ENCODE data around the gene ZBTB40.

DNA sequence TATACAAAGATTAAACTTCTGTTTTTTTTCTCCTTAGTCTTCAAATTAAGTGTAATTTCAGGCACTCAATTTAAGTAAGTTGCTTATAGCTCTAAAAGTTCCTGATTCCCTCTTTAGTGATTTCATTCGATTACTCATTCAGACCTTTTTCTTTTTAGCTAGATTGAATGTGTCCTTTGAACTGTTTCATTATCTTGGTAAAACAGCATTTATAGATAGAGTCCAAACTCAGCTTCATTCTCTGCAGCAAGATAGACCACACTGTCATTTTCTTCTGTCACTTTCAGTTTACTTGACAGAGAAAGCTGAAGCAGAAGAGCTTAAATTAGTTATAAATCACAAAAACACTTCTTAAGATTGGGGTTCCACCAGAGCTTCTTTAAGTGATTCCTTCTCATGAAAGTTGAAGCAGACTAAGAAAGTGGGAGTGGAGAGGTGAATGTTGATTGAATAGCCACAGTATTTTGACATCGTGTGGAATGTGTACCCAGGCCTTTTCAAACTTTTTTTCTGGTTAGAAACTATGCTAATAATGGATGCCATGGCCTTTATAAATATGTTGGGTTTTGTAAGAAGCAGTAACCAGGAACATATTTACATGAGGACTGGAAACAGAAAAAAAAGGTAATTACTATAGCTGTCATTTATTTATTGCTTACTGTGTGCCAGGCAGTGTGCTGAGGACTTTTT is 52.2 kb downstream of the ZBTB40 start:
- TF ChIP-seq, protein P1, sequence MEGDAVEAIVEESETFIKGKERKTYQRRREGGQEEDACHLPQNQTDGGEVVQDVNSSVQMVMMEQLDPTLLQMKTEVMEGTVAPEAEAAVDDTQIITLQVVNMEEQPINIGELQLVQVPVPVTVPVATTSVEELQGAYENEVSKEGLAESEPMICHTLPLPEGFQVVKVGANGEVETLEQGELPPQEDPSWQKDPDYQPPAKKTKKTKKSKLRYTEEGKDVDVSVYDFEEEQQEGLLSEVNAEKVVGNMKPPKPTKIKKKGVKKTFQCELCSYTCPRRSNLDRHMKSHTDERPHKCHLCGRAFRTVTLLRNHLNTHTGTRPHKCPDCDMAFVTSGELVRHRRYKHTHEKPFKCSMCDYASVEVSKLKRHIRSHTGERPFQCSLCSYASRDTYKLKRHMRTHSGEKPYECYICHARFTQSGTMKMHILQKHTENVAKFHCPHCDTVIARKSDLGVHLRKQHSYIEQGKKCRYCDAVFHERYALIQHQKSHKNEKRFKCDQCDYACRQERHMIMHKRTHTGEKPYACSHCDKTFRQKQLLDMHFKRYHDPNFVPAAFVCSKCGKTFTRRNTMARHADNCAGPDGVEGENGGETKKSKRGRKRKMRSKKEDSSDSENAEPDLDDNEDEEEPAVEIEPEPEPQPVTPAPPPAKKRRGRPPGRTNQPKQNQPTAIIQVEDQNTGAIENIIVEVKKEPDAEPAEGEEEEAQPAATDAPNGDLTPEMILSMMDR (IDR thresholded peaks at IDR 0.05 in 2 of 3, conservative IDR thresholded peaks at IDR 0.05 in 1 of 3; ENCODE audit: borderline replicate concordance in 1 of 3, insufficient read depth in 1 of 3, low read depth in 2 of 3, low read length in 2 of 3): no peak
- TF ChIP-seq ZNF274 (IDR thresholded peaks at IDR 0.05; ENCODE audit: low read depth, low read length) (no peak), EZH2 (IDR thresholded peaks at IDR 0.05) (no peak), CEBPB (IDR thresholded peaks at IDR 0.05; ENCODE audit: low read depth) (no peak), EZH2phosphoT487 (IDR thresholded peaks at IDR 0.05; ENCODE audit: borderline replicate concordance) (no peak), POLR2AphosphoS5 (IDR thresholded peaks at IDR 0.05; ENCODE audit: low read depth, low read length) (no peak), SIN3A (IDR thresholded peaks at IDR 0.05; ENCODE audit: low read depth) (no peak), POLR2A (IDR thresholded peaks at IDR 0.05; ENCODE audit: borderline replicate concordance, extremely low read depth, insufficient read depth, insufficient read length) (no peak)
- TF ChIP-seq, protein P2, sequence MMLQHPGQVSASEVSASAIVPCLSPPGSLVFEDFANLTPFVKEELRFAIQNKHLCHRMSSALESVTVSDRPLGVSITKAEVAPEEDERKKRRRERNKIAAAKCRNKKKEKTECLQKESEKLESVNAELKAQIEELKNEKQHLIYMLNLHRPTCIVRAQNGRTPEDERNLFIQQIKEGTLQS (IDR thresholded peaks at IDR 0.05): no peak
- TF ChIP-seq, protein P3, sequence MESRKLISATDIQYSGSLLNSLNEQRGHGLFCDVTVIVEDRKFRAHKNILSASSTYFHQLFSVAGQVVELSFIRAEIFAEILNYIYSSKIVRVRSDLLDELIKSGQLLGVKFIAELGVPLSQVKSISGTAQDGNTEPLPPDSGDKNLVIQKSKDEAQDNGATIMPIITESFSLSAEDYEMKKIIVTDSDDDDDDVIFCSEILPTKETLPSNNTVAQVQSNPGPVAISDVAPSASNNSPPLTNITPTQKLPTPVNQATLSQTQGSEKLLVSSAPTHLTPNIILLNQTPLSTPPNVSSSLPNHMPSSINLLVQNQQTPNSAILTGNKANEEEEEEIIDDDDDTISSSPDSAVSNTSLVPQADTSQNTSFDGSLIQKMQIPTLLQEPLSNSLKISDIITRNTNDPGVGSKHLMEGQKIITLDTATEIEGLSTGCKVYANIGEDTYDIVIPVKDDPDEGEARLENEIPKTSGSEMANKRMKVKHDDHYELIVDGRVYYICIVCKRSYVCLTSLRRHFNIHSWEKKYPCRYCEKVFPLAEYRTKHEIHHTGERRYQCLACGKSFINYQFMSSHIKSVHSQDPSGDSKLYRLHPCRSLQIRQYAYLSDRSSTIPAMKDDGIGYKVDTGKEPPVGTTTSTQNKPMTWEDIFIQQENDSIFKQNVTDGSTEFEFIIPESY (IDR thresholded peaks at IDR 0.05; ENCODE audit: extremely low read depth, insufficient replicate concordance, low read length): no peak
- TF ChIP-seq, protein P4, sequence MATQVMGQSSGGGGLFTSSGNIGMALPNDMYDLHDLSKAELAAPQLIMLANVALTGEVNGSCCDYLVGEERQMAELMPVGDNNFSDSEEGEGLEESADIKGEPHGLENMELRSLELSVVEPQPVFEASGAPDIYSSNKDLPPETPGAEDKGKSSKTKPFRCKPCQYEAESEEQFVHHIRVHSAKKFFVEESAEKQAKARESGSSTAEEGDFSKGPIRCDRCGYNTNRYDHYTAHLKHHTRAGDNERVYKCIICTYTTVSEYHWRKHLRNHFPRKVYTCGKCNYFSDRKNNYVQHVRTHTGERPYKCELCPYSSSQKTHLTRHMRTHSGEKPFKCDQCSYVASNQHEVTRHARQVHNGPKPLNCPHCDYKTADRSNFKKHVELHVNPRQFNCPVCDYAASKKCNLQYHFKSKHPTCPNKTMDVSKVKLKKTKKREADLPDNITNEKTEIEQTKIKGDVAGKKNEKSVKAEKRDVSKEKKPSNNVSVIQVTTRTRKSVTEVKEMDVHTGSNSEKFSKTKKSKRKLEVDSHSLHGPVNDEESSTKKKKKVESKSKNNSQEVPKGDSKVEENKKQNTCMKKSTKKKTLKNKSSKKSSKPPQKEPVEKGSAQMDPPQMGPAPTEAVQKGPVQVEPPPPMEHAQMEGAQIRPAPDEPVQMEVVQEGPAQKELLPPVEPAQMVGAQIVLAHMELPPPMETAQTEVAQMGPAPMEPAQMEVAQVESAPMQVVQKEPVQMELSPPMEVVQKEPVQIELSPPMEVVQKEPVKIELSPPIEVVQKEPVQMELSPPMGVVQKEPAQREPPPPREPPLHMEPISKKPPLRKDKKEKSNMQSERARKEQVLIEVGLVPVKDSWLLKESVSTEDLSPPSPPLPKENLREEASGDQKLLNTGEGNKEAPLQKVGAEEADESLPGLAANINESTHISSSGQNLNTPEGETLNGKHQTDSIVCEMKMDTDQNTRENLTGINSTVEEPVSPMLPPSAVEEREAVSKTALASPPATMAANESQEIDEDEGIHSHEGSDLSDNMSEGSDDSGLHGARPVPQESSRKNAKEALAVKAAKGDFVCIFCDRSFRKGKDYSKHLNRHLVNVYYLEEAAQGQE (IDR thresholded peaks at IDR 0.05; ENCODE audit: low read depth): no peak
- TF ChIP-seq, protein P5, sequence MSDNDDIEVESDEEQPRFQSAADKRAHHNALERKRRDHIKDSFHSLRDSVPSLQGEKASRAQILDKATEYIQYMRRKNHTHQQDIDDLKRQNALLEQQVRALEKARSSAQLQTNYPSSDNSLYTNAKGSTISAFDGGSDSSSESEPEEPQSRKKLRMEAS (IDR thresholded peaks at IDR 0.05): no peak

Measured in HCT116 (cell line).